ENCODE results near the gene MFSD6.

MFSD6 gene

DNA sequence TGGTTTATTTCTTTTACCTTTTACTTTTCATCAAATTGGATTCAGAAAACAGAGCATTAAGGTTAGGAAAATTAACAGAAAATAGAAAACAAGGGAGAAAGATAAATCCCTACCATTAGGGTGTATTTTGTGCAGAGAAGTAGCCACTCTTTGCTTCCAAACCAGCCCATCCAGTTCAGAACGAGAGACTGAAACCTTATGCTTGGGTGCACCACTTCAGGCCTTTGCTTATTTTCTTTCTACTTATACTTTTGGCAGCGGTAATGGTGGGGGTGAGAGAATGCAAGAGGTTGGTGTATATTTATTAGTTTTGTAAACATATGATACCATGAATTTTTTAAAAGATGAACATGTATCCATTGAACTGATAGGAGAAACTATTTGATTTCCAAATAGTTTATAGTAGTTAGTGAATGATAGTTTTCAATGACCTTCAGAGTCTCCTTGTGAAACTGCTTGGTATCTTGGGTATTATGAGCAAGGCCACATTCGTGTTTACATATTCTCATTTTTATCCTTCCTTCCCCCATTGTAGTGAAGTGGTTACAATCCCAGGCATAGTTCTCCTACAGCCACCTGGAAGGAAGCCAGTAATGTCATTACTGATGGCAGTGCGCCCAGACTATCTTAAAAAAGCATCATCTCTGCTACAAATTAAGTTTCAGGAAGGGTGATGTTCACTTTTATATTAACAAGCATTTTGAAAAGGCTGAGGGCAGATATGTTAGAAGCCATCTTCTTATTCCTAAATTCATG, 60.8 kb downstream of the MFSD6 start:
- TF ChIP-seq, protein P1, sequence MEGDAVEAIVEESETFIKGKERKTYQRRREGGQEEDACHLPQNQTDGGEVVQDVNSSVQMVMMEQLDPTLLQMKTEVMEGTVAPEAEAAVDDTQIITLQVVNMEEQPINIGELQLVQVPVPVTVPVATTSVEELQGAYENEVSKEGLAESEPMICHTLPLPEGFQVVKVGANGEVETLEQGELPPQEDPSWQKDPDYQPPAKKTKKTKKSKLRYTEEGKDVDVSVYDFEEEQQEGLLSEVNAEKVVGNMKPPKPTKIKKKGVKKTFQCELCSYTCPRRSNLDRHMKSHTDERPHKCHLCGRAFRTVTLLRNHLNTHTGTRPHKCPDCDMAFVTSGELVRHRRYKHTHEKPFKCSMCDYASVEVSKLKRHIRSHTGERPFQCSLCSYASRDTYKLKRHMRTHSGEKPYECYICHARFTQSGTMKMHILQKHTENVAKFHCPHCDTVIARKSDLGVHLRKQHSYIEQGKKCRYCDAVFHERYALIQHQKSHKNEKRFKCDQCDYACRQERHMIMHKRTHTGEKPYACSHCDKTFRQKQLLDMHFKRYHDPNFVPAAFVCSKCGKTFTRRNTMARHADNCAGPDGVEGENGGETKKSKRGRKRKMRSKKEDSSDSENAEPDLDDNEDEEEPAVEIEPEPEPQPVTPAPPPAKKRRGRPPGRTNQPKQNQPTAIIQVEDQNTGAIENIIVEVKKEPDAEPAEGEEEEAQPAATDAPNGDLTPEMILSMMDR (IDR thresholded peaks at IDR 0.05; ENCODE audit: low read length, missing control alignments), result no peak
- peak; percentile 98 for DNase-seq (ENCODE audit: low read depth)
- no peak overlapping the region for H3K4me3 ChIP-seq (replicated peaks; ENCODE audit: low read depth, low read length)

DNA sequence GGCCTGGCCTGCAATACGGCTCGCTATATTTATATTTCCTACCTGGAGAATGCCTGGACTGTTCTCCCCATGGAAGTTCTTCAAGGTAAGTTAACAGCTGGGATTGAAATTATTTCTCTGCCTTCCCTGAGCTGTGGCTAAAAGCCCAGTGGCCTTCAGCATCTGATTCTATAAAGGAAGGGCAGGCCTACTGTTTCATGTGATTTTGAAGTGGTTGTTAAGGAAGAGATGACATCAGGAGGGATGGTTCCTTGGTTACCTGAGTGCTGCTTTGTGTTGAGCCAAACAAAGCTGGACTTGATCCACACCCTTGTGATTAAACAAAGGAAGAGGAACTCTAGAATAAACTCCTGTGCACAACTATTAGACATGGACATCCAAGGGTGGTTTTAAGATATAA, 61.6 kb downstream of the MFSD6 start:
- H3K4me3 ChIP-seq (replicated peaks; ENCODE audit: low read depth, low read length), result no peak overlapping the region
- DNase-seq (ENCODE audit: low read depth), result peak; percentile 96
- TF ChIP-seq, protein P1 (IDR thresholded peaks at IDR 0.05; ENCODE audit: low read length, missing control alignments), result no peak

DNA sequence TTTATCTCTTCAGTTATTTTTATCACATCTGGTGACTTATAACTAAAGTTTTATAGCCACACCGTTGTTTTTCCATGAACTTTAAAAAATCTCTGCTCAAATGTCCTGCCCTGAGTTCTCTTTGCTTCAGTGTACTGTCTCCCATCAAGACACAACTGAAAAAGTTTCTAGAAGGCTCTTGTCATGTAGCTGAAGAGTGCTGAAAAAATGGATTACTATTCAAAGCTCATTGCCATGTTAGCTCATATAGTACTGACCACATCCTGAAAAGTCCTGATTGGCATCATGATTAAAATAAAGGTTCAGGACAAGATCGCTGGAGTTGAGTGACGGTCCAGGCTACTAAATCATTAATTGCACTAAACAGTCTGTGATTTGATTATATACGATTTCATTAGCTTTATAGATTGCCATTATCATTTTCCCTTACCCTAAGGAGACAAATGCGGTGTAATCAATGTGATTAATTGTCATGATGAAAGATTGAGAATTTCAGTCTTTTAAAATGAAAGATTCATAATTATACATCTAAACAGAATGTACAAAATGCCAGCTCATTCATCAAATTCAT, 62.2 kb downstream of the MFSD6 start:
- no peak for DNase-seq (ENCODE audit: low read depth)

DNA sequence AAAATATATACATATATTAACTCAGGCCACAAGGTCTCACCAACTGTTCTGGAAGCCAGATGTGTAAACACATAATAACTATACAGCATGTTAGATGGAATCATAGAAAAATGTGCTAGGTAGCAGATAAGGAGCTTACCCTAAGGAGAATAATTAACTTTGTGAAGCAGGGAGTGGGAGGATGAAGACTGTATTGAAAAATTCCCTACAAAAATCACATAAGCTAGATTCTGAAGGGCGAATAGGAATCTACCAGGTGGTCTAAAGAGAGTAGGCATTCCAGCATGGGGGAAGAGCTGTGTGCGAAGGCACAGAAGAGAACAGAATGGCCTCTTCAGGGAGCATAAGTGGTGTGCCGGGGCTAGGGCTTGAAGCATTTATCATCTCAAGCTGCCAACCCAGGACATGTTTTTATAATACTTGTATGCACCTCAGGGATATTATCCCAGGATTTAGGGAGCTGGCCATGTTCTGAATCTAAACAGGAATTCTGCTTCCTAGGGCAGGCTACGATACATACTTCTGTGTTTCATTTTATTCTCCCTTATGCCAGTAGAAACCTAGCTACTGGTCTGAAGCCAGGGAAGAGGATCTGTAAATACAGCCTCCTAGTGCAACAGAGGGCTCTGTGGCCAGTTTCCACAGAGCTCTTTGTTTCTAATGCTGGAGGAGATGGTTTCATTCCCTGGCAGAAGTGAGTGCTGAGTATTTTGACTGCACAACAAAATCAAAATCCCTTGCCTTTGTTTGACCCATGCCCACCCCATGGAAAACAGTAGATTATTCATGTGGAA, 69.7 kb downstream of the MFSD6 start:
- no peak for DNase-seq (ENCODE audit: low read depth)
- TF ChIP-seq, protein P1 (IDR thresholded peaks at IDR 0.05; ENCODE audit: low read length, missing control alignments), result no peak
- H3K4me3 ChIP-seq (replicated peaks; ENCODE audit: low read depth, low read length), result no peak overlapping the region

More for the DNA sequence above, 62.2 kb downstream of the MFSD6 start:
- TF ChIP-seq, protein P1 (IDR thresholded peaks at IDR 0.05; ENCODE audit: low read length, missing control alignments), result no peak
- no peak overlapping the region for H3K4me3 ChIP-seq (replicated peaks; ENCODE audit: low read depth, low read length)

DNA sequence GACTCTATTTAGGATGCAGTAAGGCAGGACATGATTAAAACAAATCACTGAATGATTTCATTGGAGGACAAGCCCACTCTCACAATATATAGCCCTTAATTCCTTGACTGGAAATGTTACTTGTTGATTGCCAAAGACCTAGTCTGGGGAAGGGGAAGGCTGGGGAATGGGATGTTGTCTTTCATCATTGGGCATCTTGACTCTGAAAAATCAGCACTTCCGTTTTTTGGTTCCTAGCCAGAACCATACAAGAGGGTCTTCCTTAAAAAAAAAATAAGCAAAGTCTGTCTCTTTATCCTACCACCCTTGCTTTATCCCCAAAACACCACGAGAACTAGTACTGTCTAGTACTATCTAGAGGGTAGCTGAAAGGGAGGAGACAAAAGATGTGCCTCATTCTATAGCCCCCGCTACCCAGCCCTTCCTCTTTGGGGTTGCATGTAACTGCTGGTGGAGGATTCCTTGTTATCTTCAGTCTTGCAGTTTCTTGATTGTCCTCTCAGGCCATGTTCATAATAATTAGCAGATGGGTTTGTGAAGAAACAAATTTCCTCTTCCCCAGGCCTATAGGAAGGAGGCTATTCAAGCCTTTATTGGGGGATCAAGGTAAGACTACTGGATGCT, 70.5 kb downstream of the MFSD6 start:
- no peak overlapping the region for H3K4me3 ChIP-seq (replicated peaks; ENCODE audit: low read depth, low read length)
- TF ChIP-seq, protein P1 (IDR thresholded peaks at IDR 0.05; ENCODE audit: low read length, missing control alignments), result no peak
- no peak for DNase-seq (ENCODE audit: low read depth)

DNA sequence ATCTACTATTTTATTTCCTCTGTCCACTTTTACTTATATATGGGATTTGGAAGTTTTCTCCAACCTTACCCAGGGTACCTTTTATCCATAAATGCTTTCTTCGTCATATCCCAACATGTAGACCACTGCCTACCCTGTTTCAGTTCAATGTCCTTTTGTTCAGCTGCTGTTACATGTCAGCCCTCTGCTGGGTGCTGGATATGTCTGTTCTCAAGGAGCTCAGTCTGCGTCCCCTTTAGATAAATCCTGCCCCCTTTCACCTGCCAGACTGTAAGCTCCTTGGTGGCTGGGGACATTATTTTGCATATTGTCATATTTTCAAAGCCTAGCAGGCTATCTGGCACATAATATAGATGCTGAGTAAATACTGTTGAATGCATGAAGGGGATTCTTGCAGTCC, 73.2 kb downstream of the MFSD6 start:
- TF ChIP-seq, protein P1 (IDR thresholded peaks at IDR 0.05; ENCODE audit: low read length, missing control alignments), result no peak
- H3K4me3 ChIP-seq (replicated peaks; ENCODE audit: low read depth, low read length), result no peak overlapping the region
- no peak for DNase-seq (ENCODE audit: low read depth)
